Ramos (cell line): Measurements from ENCODE around the gene HS3ST5.
"Not testable (repeated sequence)": the region's sequence is repeated elsewhere in the genome, so short reads cannot be mapped to it uniquely, and the experiment has no call there.

Experiments
- in situ Hi-C: fragments of 300-500 bp; cut with MboI; formaldehyde crosslinking; loops from one replicate; pipeline ENCODE4 v1.14.3; 2022; ENCODE audit warnings: low sequenced_read_pairs; ENCODE audit not compliant: unreplicated experiment

HS3ST5 gene

GRCh38 chr6:114063956-114064355, 278.9 kb downstream of the HS3ST5 start:
- in situ Hi-C loops, result no loop called here

GRCh38 chr6:114062199-114062598, 280.6 kb downstream of the HS3ST5 start:
- in situ Hi-C loops, result no loop called here

GRCh38 chr6:114061741-114062140, 281.1 kb downstream of the HS3ST5 start:
- in situ Hi-C loops, result no loop called here

GRCh38 chr6:114061116-114061515, 281.7 kb downstream of the HS3ST5 start:
- in situ Hi-C loops, result no loop called here

- in situ Hi-C loops, result no loop called here
Measured at GRCh38 chr6:114058435-114058834, 284.4 kb downstream of the HS3ST5 start.

GRCh38 chr6:114055763-114056162, 287.1 kb downstream of the HS3ST5 start:
- in situ Hi-C loops, result no loop called here

- in situ Hi-C loops, result no loop called here
Measured at GRCh38 chr6:114055349-114055748, 287.5 kb downstream of the HS3ST5 start.

- in situ Hi-C loops, result no loop called here
Measured at GRCh38 chr6:114053791-114054190, 289.0 kb downstream of the HS3ST5 start.

- in situ Hi-C loops, result no loop called here
Measured at GRCh38 chr6:114052141-114052540, 290.7 kb downstream of the HS3ST5 start.

GRCh38 chr6:114051031-114051430, 291.8 kb downstream of the HS3ST5 start:
- in situ Hi-C loops, result no loop called here

GRCh38 chr6:114049367-114049966, 293.4 kb downstream of the HS3ST5 start:
- in situ Hi-C loops, result no loop called here

- in situ Hi-C loops, result not testable (repeated sequence)
Measured at GRCh38 chr6:114044566-114044965, 298.3 kb downstream of the HS3ST5 start.

- in situ Hi-C loops, result no loop called here
Measured at GRCh38 chr6:114042267-114043016, 300.4 kb downstream of the HS3ST5 start.

- in situ Hi-C loops, result no loop called here
Measured at GRCh38 chr6:114040871-114041270, 302.0 kb downstream of the HS3ST5 start.

- in situ Hi-C loops, result no loop called here
Measured at GRCh38 chr6:114039841-114040240, 303.0 kb downstream of the HS3ST5 start.

GRCh38 chr6:114033606-114034005, 309.2 kb downstream of the HS3ST5 start:
- in situ Hi-C loops, result no loop called here

GRCh38 chr6:114032721-114033120, 310.1 kb downstream of the HS3ST5 start:
- in situ Hi-C loops, result no loop called here

- in situ Hi-C loops, result no loop called here
Measured at GRCh38 chr6:114030767-114031166, 312.1 kb downstream of the HS3ST5 start.

- in situ Hi-C loops, result no loop called here
Measured at GRCh38 chr6:114024746-114025145, 318.1 kb downstream of the HS3ST5 start.

- in situ Hi-C loops, result no loop called here
Measured at GRCh38 chr6:114020196-114020595, 322.6 kb downstream of the HS3ST5 start.

GRCh38 chr6:114017146-114017545, 325.7 kb downstream of the HS3ST5 start:
- in situ Hi-C loops, result not testable (repeated sequence)

GRCh38 chr6:114014106-114014505, 328.7 kb downstream of the HS3ST5 start:
- in situ Hi-C loops, result not testable (repeated sequence)
